DMS53 treated with DMSO at 0.1 percent for 48 hours (cell line): ENCODE results near the gene TRPM5.
"Not testable (repeated sequence)": the region's sequence is repeated elsewhere in the genome, so short reads cannot be mapped to it uniquely, and the experiment has no call there.

ENCODE experiments used
- DNase-seq: peaks from one replicate; lab custom pipeline; 2025; ENCODE audit not compliant: unreplicated experiment; lab: John Stamatoyannopoulos, UW

TRPM5 gene

GRCh38 chr11:2443881-2444820, at the start of gene TRPM5:
TRPM5 (minus strand) TSS chr11:2444514; CDS start chr11:2423036, 21,478 bp downstream.
- no peak for DNase-seq

- DNase-seq, result no peak
Measured at GRCh38 chr11:2489083-2489482, 44.8 kb upstream of the TRPM5 start.

- no peak for DNase-seq
Measured at GRCh38 chr11:2488004-2488403, 43.7 kb upstream of the TRPM5 start.

- DNase-seq, result no peak
Measured at GRCh38 chr11:2484576-2485125, 40.3 kb upstream of the TRPM5 start.

- DNase-seq, result no peak
Measured at GRCh38 chr11:2483426-2483825, 39.1 kb upstream of the TRPM5 start.

- DNase-seq, result no peak
Measured at GRCh38 chr11:2482745-2483144, 38.4 kb upstream of the TRPM5 start.

- DNase-seq, result no peak
Measured at GRCh38 chr11:2482204-2482603, 37.9 kb upstream of the TRPM5 start.

- no peak for DNase-seq
Measured at GRCh38 chr11:2481253-2481652, 36.9 kb upstream of the TRPM5 start.

GRCh38 chr11:2480874-2481220, 36.5 kb upstream of the TRPM5 start:
- DNase-seq, result no peak

- DNase-seq, result not testable (repeated sequence)
Measured at GRCh38 chr11:2480067-2480873, 36.0 kb upstream of the TRPM5 start.

GRCh38 chr11:2477936-2478335, 33.6 kb upstream of the TRPM5 start:
- no peak for DNase-seq

GRCh38 chr11:2477254-2477653, 32.9 kb upstream of the TRPM5 start:
- DNase-seq, result no peak

- no peak for DNase-seq
Measured at GRCh38 chr11:2475136-2475918, 31.0 kb upstream of the TRPM5 start.

- peak; percentile 22 for DNase-seq
Measured at GRCh38 chr11:2474059-2474901, 30.0 kb upstream of the TRPM5 start.

GRCh38 chr11:2473361-2474058, 29.2 kb upstream of the TRPM5 start:
- no peak for DNase-seq

GRCh38 chr11:2472428-2473186, 28.3 kb upstream of the TRPM5 start:
- DNase-seq, result no peak

GRCh38 chr11:2471804-2472096, 27.4 kb upstream of the TRPM5 start:
- no peak for DNase-seq

- no peak for DNase-seq
Measured at GRCh38 chr11:2471048-2471803, 26.9 kb upstream of the TRPM5 start.
